ENCODE results near the gene RBP3. TPM values are rescaled to one million over a fixed set of nuclear protein-coding genes. Genes with fewer than 3 reads are reported as not detected.

Gene RBP3
- total RNA-seq, 1 experiment from 2014 or later: not detected

DNA sequence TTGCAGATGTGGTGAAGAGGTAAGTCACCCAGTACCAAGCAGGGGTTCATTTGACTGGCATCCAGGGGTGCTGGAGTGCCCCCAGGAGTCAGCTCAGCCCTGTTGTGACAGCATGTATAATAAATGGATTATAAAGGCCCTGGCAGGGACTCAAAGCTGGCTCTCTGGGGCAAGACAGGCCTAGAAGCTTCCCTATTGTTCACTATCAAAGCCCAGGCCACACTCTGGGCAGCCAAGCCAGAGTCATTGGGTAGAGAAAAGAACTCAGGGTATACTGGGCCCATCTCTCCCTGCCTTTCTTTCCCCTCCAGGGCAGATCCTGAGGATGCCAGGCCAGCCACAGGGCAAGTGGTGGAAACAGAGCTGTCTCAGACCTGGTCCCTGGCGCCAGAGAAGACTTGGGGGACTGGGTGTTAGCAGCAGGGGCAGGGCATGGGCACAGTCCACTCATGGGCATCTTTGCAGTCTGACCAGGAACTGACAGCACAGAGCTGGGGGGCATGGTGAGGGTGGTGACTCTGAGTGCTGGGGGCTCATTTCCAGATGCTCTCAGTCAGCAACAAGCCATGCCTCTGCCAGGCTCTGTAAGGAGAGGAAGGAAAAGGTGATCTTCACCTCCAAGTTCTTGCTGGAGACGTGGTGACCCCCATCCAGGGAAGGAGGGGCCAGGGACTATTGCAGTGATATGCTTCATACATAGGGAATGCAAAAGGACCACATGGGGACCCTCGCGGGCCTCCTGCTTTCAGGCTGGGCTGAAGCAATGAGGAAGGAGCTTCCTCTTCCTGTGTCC lies 11.7 kb downstream of the RBP3 start:
- H3K79me1 ChIP-seq (ENCODE audit: insufficient read depth, low read depth, low read length, poor library complexity, severe bottlenecking): no peaks in the 10 kb centered on the region
- no peaks in the 10 kb centered on the region for H4K20me1 ChIP-seq (ENCODE audit: control insufficient read depth, insufficient read depth, insufficient read length)
- H3K36me3 Mint-ChIP-seq (ENCODE audit: insufficient read depth in 1 of 3, low read depth in 3 of 3): no peaks in the 10 kb centered on the region
- WGBS (ENCODE audit: extremely low coverage, insufficient read length, low lambda C conversion rate): no CpG with 5 or more reads among the region's 4 CpGs
- no peak overlapping the region for H2BK15ac ChIP-seq (ENCODE audit: low read depth, low read length)
- H4K5ac ChIP-seq (ENCODE audit: insufficient read length, low read depth, low read length): no peak overlapping the region
- H4K91ac ChIP-seq (ENCODE audit: insufficient read length, low read depth, low read length): no peak overlapping the region
- H3K56ac ChIP-seq (ENCODE audit: insufficient read length, low read depth, low read length): no peak overlapping the region
- no peak overlapping the region for H3K23ac ChIP-seq (ENCODE audit: insufficient read length, low read depth, low read length)
- no peaks in the 10 kb centered on the region for H3K27me3 Mint-ChIP-seq (ENCODE audit: low read depth)
- no peak overlapping the region for H2BK20ac ChIP-seq (ENCODE audit: low read depth, low read length, poor library complexity, severe bottlenecking)
- H3K27me3 ChIP-seq (ENCODE audit: insufficient read depth, low read length): no peaks in the 10 kb centered on the region
- TF ChIP-seq, protein P1, sequence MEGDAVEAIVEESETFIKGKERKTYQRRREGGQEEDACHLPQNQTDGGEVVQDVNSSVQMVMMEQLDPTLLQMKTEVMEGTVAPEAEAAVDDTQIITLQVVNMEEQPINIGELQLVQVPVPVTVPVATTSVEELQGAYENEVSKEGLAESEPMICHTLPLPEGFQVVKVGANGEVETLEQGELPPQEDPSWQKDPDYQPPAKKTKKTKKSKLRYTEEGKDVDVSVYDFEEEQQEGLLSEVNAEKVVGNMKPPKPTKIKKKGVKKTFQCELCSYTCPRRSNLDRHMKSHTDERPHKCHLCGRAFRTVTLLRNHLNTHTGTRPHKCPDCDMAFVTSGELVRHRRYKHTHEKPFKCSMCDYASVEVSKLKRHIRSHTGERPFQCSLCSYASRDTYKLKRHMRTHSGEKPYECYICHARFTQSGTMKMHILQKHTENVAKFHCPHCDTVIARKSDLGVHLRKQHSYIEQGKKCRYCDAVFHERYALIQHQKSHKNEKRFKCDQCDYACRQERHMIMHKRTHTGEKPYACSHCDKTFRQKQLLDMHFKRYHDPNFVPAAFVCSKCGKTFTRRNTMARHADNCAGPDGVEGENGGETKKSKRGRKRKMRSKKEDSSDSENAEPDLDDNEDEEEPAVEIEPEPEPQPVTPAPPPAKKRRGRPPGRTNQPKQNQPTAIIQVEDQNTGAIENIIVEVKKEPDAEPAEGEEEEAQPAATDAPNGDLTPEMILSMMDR (conservative IDR thresholded peaks at IDR 0.05): no peak
- H3K14ac ChIP-seq (ENCODE audit: insufficient read depth, low read length): no peak overlapping the region; the same call in 1 of the 2 replicates
- no peaks in the 10 kb centered on the region for H3K9me3 ChIP-seq (ENCODE audit: control insufficient read depth, low read depth, low read length)
- H3K27ac ChIP-seq (ENCODE audit: insufficient read length, low read depth, low read length): no peak overlapping the region
- H3K79me2 ChIP-seq (ENCODE audit: insufficient read depth, low read length): no peaks in the 10 kb centered on the region
- H4K8ac ChIP-seq (replicated peaks; ENCODE audit: insufficient read length, low read depth, low read length): no peak overlapping the region
- H3K18ac ChIP-seq (ENCODE audit: insufficient read length, low read depth, low read length): no peak overlapping the region
- no peak overlapping the region for H3K4me3 Mint-ChIP-seq
- H2BK5ac ChIP-seq (ENCODE audit: insufficient read length, low read length): no peak overlapping the region
- H3K4me2 ChIP-seq (ENCODE audit: insufficient read depth, insufficient read length, low read length): no peak overlapping the region
- H2AFZ ChIP-seq (ENCODE audit: low read length): no peak overlapping the region
- no peaks in the 10 kb centered on the region for H3K23me2 ChIP-seq (ENCODE audit: insufficient read length, low read depth, low read length, poor library complexity, severe bottlenecking)
- no peak overlapping the region for H2BK12ac ChIP-seq (ENCODE audit: insufficient read length, low read depth, low read length)
- no peak overlapping the region for H3K9ac ChIP-seq (ENCODE audit: extremely low read depth, insufficient read length, low read length)
- no peak for DNase-seq
- peaks cover 15 to 18% of the 10 kb centered on the region in 2 experiments for H3K4me1 Mint-ChIP-seq
- no peak overlapping the region for H3T11ph ChIP-seq (ENCODE audit: low read length)
- H3K9me3 Mint-ChIP-seq: no peaks in the 10 kb centered on the region
- H2BK120ac ChIP-seq (ENCODE audit: low read depth, low read length, poor library complexity, severe bottlenecking): no peak overlapping the region
- H3K4ac ChIP-seq (ENCODE audit: low read depth, low read length): no peak overlapping the region
- no peaks in the 10 kb centered on the region for H3K4me1 ChIP-seq (ENCODE audit: insufficient read depth, low read length)
- H2AK5ac ChIP-seq (ENCODE audit: insufficient read length, low read length): no peak overlapping the region
- no peak overlapping the region; a peak in 1 of 7 replicates for H3K27ac Mint-ChIP-seq
